Endothelial cell of umbilical vein (primary cell): ENCODE results near the gene NMB.

ENCODE experiments used
- EZH2 ChIP-seq: IDR thresholded peaks from 2 replicates; pipeline ENCODE4 v1.6.1; 2012; ENCODE audit warnings: borderline replicate concordance, low read depth, mild to moderate bottlenecking, moderate library complexity, low read length, inconsistent platforms; ENCODE audit not compliant: severe bottlenecking
- FOS ChIP-seq: IDR thresholded peaks from 2 replicates; pipeline ENCODE4 v1.6.1; 2011; ENCODE audit warnings: mild to moderate bottlenecking, low read length, moderate library complexity, borderline replicate concordance; ENCODE audit not compliant: insufficient read depth
- GATA2 ChIP-seq: IDR thresholded peaks from 2 replicates; pipeline ENCODE4 v1.7.0; 2011; ENCODE audit warnings: low read depth, mild to moderate bottlenecking, moderate library complexity, mixed read lengths, low read length; ENCODE audit not compliant: insufficient read length, insufficient read depth
- JUN ChIP-seq: IDR thresholded peaks from 2 replicates; pipeline ENCODE4 v1.6.1; 2011; ENCODE audit warnings: borderline replicate concordance, low read depth; ENCODE audit not compliant: insufficient read length, insufficient read depth
- MYC ChIP-seq: IDR thresholded peaks from one replicate; pipeline ENCODE4 v1.6.1; 2011; ENCODE audit warnings: mild to moderate bottlenecking, low read depth, low read length
- POLR2A ChIP-seq: IDR thresholded peaks from 2 replicates; pipeline ENCODE4 v1.6.1; 2012; ENCODE audit warnings: low read depth, mild to moderate bottlenecking, control low read depth, low read length
- POLR2AphosphoS5 ChIP-seq: IDR thresholded peaks from 2 replicates; pipeline ENCODE4 v1.6.1; 2012; ENCODE audit warnings: low read depth, mild to moderate bottlenecking, control low read depth, low read length, moderate library complexity; ENCODE audit not compliant: insufficient read depth
- TF ChIP-seq, protein P1 (sequence below), 2 donors: IDR thresholded peaks; 1 replicate in 1 of 2; 2 replicates in 1 of 2; pipeline ENCODE4 v1.5.1; 2011; ENCODE audit warnings: low read length in 2 of 2, mild to moderate bottlenecking in 2 of 2, moderate library complexity in 2 of 2, control low read depth in 1 of 2, inconsistent platforms in 1 of 2, low read depth in 1 of 2; ENCODE audit not compliant: insufficient read depth in 1 of 2; ENCODE audit errors: extremely low read depth in 1 of 2
- TF ChIP-seq, protein P2 (sequence below): IDR thresholded peaks from 2 replicates; pipeline ENCODE4 v1.6.1; 2011; ENCODE audit not compliant: insufficient read depth, insufficient read length

DNA sequence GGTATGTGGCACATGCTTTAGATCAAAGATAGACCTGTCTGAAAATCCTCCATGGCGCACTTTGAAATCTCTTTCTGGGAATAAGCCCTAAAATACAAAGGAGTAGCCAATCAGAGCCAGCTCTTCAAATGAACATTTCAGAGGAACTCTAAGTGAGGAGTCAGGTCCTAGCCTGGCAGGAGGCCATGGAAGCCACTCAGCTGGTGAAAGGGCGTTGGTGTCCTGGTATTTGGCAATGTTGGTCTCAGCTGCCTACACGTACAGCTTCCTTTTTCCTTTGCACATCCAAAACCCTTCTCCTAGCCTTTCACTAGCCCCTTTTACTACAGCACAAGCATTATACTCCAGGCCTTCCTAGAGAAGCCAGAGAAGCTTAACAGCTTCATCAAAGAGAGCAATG is 9.5 kb downstream of the NMB start:
- TF ChIP-seq, protein P1, sequence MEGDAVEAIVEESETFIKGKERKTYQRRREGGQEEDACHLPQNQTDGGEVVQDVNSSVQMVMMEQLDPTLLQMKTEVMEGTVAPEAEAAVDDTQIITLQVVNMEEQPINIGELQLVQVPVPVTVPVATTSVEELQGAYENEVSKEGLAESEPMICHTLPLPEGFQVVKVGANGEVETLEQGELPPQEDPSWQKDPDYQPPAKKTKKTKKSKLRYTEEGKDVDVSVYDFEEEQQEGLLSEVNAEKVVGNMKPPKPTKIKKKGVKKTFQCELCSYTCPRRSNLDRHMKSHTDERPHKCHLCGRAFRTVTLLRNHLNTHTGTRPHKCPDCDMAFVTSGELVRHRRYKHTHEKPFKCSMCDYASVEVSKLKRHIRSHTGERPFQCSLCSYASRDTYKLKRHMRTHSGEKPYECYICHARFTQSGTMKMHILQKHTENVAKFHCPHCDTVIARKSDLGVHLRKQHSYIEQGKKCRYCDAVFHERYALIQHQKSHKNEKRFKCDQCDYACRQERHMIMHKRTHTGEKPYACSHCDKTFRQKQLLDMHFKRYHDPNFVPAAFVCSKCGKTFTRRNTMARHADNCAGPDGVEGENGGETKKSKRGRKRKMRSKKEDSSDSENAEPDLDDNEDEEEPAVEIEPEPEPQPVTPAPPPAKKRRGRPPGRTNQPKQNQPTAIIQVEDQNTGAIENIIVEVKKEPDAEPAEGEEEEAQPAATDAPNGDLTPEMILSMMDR (IDR thresholded peaks at IDR 0.05; ENCODE audit: extremely low read depth in 1 of 2, insufficient read depth in 1 of 2, low read depth in 1 of 2, low read length in 2 of 2): no peak
- TF ChIP-seq JUN (no peak), POLR2AphosphoS5 (no peak), EZH2 (no peak), POLR2A (no peak), GATA2 (no peak), MYC (no peak), FOS (no peak)
- TF ChIP-seq, protein P2, sequence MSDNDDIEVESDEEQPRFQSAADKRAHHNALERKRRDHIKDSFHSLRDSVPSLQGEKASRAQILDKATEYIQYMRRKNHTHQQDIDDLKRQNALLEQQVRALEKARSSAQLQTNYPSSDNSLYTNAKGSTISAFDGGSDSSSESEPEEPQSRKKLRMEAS: no peak
